Mucosa of gallbladder (tissue), 1 donor: ENCODE results near the gene MNT. TPM values are rescaled to one million over a fixed set of nuclear protein-coding genes. Genes with fewer than 3 reads are reported as not detected.

Source experiments
- DNase-seq: peaks from one replicate; pipeline ENCODE4 v3.0.0-alpha.2; 2020; ENCODE audit warnings: low spot score
- total RNA-seq: library from RNA; stranded (reverse); gene quantifications from one replicate; pipeline ENCODE4 v1.2.1, GENCODE V29; 2021
- donor health status: DM: no; HTN: no; CAD: no.

Gene MNT
- total RNA-seq, 1 donor from 2014 or later = 44.0 TPM

DNA sequence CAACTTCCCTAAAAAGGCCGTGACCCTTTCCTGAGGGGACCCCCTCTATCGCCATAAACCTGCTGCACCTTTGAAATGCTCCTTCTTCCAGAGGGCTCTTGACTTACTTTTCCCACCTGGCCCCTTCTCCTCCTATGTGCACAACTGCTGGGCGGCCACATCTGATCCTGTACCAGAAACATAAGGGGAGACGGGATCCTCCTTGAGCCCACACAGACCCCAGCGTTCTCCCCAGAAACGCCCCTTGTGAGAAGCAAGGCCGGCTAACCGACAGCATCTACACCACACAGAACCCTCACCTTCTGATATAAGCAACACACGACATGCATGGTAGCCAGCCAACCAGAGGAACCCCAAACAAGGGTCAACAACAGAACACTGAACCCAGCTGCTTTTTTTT is 14.2 kb upstream of the MNT start:
- no peak for DNase-seq

DNA sequence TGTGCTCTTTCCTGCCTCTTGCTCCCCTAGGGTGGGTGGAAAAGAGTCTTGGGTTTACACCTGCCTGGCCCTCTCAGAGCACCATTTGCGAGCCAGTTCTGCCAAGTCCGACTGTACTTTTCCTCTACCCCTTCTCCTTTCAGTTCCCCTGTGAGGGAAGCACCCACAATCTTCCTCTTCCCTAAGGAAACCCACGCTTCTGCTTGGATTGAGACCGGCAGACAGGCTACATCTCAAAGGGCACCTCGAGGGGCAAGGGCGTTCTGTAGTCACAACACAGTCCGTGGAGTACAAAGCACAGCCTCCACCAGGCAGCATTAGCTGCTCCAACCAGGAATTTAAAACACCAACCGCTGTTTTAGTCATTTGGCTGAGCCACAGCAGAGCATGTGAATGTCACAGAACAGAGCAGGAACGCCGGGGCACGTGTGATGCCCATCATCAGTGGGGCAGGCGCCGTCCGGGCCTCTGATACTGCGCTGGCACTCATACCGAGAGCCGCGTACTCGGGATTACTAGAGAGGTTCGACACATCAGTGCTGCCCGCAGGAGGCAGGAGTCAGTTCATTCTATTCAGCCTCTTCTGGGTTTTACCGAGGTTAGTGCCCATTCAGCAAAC is 13.7 kb upstream of the MNT start:
- DNase-seq = no peak

DNA sequence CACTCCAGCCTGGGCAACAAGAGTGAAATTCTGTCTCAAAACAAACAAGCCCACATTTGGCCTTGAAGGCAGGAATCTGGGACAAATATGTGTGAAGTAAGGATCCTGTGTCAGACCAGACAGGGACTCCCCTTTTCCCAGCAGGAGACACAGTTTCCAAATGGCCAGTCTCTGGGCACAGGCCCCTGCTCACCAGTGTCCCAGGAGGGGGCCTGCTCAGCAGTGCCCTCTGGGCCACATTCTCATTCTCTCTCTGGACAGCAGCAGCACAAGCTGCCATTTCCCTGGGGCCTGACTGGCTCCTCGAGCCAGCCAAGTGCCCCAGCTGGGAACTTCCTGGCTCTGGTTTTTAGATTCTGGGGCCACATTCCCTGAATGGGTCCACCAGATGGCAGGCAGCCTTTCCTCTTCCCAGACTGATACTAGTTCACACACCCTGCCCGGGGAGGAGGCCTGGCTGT is 11.7 kb upstream of the MNT start:
- DNase-seq = no peak

DNA sequence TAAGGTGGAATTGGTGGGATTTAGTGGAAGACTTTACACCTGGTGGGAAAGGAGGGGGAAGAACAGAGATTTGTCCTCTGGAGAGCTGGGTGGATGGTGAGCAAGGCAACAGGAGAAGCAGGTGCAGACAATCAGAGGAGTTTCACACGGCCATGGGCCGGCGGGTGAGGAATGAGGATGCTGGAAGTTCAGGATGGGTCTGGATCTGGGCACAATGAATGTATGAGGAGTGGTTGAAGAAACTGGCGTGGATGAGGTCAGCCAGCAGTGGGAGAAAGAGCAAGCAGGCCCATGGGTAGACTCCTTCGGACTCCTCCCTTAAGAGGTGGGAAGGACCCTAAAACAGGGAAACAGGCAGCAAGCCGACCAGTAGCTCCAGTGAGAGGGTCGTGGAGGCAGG is 10.1 kb upstream of the MNT start:
- no peak for DNase-seq

DNA sequence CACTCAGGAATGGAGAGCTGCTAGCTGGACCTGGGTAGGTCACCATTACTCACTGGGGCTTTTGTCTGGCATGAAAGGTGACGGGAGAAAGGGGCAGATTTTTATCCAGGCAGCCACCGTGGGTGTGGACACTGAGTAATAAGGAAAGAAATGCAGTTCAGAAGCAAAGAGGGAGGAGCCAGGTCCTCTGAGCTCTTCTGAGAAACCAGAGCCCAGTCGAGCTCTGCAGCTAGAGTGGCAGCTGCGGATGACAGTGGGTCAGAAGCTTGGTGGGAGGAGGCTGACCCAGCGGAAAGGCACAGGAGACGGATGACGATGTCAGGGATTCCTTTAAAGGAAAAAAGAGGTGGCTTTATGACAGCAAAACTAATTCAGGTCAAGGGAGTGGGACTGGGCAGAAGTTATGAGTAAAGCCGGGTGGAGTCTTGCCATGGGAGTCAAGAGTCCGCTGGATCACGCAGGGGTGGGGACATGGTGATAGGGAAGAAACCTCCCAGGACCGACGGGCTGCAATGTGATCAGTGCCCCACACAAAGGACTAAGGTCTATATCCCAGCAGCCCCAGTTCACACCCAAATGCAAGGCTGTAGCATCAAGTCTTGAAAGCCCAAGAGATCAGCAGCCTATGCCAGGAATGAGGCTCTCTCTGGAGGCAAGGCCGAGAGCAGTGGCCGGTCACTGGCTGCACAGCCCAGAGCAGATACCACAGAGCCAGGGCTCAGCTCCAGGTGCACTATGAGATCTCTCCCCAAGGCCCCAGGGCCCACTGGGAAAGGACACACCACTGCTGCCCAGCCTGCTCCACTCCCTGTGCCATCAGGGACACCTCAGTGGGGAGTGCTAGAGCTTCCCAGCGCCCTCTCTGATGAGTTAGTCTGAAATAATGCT is 6.3 kb upstream of the MNT start:
- DNase-seq = peak; percentile 71

DNA sequence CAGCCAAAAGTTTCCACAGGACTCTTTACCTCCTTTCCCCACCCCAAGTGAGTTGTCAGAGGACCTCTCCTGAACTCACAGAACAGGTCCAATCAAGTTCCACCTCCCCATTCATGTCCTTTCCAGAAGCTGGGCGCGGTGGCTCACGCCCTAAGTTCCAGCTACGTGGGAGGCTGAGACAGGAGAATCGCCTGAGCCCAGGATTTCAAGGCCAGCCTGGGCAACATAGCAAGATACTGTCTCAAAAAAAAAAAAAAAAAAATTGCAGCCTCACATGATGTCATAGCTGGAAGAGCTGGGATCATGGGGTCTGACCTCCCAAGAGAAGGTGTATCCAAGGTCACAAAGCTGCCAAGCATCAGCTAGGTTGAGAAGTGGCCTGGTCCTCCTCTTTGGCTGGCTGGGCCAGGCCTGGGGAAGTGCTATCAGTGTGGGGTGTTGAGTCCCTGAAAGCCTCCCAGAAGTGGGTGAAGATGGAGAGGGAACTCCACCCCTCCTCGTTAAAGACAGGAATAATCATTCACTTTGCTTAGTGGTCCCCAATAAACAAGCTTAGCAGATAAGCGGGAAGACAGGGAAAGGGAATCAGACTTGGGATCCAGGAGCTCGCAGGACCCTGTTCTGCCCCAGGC is 5.5 kb upstream of the MNT start:
- no peak for DNase-seq

DNA sequence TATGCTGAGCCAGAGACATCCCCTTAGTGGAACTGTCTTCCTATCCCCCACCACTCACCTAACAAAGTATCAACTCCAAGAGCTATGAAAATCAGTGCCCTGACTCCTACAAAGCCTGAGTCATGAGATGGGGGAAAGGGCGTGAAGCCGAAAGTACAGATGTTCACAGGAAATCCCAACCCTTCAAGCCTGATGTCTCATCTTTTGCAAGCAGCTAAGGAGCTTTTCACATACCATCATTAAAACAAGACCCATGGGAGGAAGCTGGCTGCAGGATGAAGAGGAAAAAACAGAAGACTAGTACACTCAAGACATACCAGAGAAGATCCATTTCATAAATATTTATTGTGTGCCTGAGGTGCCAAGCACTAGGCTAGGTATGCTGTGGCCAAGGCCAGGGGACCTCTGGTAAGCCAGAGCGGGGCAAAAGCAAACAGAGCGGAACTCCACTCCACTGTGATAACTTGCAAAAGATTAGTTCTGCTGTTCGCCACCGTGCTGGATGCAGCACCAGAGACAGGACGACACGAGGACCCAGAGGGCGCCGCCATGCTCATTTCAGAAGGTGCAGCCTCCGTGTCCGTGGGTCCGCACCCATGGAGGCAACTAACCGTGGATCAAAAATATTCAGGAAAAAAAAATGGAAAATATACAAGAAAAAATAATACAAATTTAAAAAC is 4.5 kb upstream of the MNT start:
- DNase-seq = no peak

DNA sequence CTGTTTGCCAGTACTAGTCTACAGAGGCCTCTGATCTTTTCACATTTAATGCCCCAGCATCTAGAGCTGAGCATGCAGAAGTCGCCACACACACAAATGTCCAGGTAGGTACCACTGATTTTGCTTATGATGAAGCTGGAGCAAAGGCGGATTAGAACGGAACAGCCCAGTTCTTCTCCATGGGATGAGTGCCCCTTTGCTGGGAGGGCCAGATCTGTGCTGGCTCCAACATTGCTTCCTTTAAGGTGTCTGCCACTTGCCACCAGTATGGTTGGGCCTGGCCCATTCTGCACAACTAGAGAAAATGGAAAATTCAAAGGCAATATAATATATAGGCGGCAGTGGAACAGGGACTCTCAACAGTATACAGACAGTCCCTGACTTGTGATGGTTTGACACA is 2.2 kb upstream of the MNT start:
- no peak for DNase-seq

DNA sequence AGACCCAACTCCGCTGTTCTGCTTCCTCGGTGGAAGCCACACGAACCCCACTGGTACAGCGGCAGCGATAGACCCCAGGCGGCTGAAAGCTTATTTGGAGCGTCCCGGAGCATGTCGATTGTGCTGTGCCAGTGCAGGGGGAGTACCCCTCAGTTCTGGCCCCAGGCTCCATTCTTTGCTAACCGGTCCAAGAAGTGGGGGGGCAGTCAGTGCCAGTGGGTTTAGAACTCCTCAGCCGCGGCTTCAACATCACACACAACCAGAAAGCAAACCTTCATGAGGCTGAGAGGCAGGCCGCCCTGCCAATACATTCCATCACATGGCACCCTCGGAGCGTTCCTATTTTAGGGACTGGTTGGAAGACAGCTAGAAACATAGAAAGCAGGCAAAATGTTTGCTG is 1.7 kb upstream of the MNT start:
- DNase-seq = no peak

DNA sequence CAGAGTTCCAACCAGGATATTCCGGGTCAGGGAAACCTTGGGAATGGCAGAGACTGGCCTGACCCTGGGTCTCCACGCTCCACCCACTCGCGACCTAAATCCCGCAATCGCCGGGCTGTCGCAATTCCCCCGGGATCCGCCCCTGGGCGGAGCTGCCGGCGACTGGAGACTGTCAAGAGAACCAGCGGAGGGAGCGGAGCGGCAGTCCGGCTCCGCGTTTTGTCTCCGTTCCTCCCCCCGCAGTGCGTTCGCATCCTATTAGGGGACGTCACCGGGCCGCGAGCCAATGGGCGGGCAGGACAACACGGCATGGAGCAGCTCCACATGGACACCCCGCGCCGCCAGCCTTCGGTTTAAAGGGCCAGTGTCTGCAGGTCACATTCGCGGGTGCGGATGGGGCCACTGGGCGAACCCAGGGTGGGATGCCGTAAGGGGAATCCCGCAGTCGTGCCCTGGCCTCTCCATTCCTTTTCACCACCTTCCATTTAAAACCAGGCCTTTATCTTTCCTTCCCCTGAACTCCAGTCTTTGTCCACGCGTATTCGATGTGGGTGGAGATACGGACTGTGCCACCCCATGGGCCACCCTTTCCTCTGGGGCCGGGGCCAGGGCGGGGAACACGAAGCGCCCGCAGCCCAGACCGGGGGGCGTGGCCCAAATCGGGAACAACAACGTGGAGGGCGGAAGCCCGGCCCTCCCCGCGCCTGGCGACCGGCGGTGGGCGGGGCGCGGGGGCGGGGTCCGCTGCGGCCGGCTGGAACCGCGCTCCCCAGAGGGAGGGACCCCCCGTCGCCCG is 764 bp upstream of the MNT start:
- DNase-seq = peak; percentile 100

DNA sequence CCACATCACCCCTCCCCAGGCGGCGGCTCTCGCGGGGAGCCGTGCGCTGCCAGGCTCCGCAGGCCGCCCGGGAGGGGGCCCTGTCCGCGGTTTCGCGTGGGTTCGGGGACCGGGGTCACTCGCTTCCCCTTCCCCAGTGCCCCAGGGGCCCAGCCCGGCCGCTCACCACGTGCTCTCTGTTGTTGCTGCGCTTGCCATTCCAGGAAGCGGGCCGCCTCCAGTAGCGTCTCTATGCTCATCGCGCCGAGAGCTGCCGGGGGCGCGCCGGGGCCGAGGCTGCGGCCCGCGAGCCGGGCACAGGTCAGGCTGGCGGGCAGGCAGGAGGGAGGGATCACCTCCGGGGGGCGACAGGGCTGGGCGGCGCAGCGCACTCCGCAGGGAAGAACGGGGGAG is 390 bp downstream of the MNT start:
- DNase-seq = peak; percentile 56

DNA sequence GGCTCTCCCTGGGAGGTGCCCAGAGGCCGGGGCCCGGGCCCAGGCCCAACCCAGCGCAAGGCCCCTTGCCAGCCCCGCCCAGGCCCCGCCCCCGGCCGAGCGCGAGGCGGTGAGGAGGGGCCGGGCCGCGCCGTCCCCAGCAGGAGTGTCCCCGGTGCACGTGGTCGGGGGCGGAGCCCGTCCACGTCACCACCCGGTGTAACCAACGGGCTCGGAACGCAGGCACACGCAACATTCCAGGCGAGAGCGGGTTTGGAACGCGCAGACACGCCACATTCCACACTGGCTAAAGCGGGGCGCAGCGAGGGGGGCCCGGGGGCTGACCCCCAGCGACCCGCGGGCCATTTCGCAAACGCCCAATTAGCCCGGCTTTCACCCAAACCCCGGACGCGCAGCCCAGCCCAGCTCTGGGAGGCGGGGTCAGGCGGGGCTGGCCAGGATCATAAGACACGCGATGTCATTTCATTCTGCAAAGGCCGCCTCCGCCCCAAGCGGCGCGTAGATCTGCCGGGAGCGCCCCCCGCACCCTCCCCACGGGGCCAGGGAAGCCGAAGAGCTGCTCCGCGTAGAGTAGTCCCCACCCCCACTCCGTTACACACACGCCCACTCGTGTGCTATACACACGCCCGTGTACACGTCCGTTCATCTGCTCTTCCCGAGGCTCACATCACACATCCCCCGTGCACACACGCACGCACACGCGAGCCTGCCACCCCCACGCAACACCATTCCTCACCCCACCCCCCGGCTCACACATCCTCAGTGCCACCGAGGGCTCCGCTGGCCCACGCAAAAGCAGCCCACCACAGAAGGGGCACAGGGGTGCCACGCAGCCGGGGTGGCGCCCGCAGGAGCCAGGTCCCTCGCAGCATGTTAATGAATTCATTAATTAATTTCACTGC is 1.0 kb downstream of the MNT start:
- DNase-seq = peak; percentile 96

DNA sequence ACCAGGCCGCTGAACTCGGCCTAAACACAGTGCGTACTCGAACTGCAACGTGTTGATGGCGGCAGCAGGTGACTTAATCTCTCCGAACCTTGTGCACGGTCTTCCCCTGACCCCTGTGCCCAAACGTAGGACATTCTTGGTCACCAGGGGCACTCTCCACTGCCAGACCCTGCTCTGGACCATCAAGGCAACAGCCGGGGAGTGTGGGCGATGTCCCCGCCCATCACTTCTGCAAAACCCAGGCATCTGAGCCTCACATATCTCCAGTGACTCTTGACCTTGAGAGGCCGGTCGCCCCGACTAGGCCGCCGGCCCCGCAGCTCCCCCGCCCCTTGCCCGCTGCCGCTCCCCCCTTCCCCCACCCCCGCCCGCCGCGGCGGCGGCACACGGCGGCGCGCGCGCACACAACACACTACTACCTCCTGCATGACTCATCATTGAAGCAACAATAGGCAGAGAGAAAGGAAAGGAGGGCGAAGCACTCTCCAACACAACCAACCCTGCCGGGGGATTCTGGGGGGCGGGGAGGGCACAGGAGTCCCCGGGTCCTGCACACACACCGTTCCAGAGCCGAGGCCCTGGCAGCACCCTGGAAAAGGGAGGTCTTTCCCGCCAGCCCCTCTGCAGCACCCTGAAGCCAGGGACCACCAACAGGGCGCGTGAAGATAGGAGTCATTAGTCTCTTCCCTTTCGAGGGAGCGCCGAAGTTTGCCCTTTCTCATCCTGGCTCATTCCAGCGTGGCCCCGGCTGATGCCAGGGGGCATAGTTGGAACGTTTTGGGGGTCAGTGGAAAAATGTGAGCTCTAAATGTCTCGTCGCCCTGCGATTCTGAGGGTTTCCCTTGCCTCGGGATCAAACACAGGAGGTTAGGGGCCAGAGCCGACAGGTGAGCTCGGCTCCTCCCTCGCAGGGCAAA is 1.9 kb downstream of the MNT start:
- peak; percentile 60 for DNase-seq

DNA sequence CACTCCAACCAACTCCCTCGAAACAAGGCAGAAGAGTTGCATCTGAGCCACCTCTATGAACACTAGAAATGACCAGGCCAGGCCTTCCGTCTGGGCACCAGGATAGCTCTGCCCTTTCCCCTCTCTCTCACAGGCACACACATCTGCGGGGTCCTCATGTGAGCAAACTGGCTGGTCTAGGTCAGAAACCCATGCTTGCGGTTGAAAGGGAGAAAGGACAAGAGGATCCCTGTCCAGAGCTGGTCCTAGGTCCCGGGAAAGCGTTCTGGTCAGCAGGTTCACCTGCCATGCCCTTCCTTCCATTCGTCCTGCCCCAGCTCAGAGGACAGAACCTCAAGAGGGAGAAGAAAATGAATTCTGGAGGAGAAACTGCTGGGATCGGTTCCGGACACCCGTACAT is 2.7 kb downstream of the MNT start:
- DNase-seq = no peak

DNA sequence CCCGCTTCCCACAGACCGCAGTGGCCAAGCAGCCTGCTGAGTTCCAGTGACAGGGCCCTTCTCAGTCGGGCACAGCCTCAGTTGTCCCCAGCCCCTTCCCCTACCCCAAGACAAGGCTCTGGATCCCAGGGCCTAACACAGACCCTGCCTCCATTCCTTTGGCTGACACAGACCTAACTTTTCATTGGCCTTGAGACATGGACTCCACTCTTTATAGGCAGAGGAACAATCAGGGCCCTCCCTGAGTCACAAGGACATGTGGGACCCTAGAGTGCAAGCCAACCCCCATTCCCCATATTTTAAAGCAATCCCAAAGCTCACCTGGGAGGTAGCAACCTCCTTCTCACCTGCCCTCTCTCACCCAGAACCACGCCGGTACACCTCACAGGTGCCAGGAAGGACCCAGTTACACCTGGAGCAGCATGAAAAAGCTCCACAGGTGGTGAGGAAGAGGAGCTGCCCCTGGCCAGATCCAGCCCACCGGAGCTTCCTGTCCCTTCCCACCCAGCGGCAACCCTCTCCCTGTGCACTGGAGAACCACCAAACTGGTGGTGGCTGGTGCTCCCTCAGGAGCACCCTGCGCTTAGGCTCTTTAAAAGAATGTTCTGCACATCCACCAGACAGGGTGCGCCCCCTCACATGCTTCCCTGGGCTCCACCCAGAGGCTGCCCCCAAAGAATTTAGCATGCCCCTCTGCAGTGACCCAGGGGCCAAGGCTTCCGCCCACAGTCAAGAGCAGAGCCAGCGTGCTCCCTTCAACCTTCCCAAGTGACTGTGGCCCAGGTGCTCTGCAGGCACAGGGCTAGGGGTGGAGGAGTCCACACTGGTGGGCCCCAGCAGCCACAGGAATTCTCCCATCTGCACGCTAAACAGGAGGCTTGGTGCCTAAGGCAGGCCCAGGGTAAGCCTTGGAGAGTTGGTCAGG is 3.4 kb downstream of the MNT start:
- no peak for DNase-seq

DNA sequence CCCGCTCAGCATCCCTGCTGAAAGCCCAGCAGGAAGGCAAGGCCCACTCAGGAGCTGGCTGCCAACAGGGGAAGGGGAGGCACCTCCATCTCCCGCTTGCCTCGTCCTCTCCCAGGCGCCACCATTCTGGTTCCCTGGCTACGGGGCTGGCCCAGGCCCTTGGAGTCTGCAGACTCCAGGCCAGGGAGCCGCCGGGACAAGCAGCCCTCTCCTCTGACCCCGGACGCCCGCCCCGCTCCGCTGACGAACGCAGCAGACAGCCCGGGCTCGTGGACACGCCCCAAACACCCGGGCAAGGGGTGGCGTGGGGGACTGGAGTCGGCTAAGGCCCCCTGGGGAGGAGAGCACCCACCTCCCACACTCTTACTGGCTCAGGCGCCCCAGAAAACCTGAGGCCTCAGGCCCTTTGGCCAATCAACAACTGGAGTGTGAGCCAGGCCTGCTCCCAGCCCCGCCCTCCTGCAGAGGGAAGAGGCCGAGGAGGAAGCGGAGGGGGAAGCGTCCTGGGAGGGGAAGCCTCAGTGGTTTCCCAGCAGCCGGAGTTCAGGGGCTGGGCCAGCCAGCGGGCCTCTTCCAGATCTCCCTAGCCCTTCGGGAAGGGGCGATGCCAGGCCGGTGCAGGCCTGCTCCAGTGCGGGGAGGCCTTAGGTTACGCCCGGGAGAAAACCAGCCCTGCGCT is 4.2 kb downstream of the MNT start:
- peak; percentile 92 for DNase-seq

DNA sequence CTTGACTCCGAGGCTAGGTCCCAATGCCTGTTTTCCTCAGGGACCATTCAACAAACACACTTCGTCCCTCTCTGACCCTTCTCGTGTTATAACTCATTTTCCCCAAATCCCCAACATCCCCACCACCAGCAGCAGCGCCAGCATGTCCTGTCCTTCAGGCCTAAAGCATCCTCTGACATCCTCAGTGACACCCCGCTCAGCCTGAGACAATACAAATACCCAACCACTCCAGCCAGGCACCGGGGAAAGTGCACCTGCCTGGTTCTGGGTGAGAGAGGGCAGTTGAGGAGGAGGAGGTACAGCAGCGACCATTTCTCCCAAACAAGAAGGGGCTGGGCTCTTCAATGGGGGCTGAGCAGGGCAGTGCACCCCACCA is 4.7 kb downstream of the MNT start:
- no peak for DNase-seq
